C4-2B (cell line): ENCODE data around the gene TTC23.

Experiments used
- H3K27ac ChIP-seq: fragments of 450-650 bp; 2 replicates; pipeline ENCODE4 v1.5.1; 2017
- CTCF ChIP-seq: fragments of 450-650 bp; conservative IDR thresholded peaks from 2 replicates; pipeline ENCODE4 v1.5.1; 2017; ENCODE audit warnings: mild to moderate bottlenecking
- ZFX ChIP-seq: fragments of 450-650 bp; IDR thresholded peaks from 2 replicates; pipeline ENCODE4 v1.6.1; 2017

The TTC23 gene

DNA sequence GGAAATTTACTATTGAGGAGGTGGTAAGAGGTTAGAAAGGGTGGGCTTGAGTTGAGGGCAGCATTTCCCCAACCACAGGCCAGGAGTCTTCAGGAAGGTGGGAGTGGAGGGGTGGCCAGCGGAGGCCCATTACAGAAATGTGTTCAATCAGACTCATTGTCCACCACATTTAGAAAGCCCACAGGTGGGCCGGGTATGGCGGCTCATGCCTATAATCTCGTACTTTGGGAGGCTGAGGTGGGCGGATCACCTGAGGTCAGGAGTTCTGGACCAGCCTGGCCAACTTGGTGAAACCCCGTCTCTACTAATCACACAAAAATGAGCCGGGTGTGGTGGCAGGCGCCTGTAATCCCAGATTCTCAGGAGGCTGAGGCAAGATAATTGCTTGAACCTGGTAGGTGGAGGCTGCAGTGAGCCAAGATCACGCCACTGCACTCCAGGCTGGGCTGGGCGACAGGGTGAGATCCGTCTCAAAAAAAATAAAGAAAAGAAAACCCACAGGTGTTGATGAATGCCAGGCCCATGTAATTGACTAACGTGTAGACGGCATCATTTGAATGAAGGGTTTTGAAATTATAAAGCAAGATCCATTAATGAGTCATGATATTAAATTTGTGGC lies 156.7 kb downstream of the TTC23 start:
- no peak for TF ChIP-seq ZFX
- no peak for TF ChIP-seq CTCF
- H3K27ac ChIP-seq = no peak overlapping the region

DNA sequence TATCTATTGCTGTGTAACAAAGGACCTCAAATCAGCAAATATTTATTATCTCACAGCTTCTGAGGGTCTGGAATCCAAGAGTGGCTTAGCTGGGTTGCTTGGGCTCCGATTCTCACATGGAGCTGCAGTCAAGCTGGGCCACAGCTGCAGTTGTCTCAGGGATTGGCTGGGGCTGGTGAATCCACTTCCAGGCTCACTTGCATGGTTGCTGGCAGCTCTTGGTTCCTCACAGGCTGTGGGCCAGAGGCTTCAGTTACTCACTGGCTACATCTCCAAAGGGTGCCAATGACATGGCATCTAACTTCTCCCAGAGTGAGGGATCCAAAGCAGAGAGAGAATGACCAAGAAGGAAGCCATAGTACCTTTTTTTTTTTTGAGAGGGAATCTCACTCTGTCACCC lies 158.4 kb downstream of the TTC23 start:
- no peak overlapping the region for H3K27ac ChIP-seq
- no peak for TF ChIP-seq CTCF
- TF ChIP-seq ZFX = no peak

DNA sequence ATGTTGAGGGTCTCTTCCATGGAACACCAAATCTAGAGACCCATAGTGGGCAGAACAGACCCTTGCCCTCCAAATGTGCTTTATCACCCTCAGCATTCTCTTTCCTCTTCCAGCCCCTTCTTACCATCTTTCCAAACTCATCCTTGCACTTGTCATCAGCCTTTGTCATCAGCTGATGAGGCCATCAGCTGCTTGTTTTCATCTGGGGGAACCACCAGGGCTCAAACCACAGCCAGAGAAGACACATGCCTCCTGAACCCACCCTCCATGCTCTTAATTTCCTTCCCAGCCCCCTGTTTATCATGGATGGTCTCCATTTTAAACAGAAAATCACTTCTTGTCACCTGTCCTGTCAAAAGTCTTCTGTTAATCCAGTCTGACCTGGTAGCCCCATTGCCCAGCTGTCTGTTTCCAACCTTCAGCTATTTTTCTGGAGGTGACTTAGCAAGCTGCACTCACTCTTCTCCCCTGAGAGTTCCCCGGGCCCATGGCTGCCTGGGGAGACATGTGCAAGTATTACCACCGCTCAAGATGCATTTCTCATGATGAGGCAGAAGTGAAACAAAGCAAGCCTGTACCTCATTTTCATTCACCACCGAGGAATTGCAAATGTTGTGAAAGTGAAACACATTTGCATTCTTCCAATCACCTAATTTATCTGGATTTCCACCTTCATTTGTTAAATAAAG lies 159.2 kb downstream of the TTC23 start:
- H3K27ac ChIP-seq = no peak overlapping the region
- TF ChIP-seq ZFX (no peak), CTCF (no peak)

GRCh38 chr15:99087405-99087943 lies 161.9 kb downstream of the TTC23 start:
- TF ChIP-seq ZFX (no peak), CTCF (no peak)

DNA sequence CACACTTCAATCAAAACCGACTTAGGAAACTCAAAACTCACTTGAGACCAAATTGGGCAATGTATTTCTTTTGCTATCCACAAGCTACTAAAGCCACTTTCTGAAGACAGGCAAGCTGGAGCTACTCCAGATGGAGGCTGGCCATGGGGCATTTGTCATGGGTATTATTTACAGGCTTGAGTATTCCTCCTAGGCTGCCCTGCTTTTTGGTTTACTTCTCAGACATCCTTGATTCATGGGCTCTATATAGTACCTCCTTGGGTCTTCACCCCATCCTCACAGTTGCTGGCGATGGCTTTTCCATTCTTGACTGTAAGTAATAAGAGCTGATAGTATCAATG lies 163.1 kb downstream of the TTC23 start:
- no peak for TF ChIP-seq CTCF
- no peak for TF ChIP-seq ZFX
- no peak overlapping the region for H3K27ac ChIP-seq

More at GRCh38 chr15:99087405-99087943, 161.9 kb downstream of the TTC23 start:
- no peak overlapping the region for H3K27ac ChIP-seq
